HEK293T (cell line): Measurements from ENCODE around the gene TUSC2.
"Not testable (repeated sequence)": the region's sequence is repeated elsewhere in the genome, so short reads cannot be mapped to it uniquely, and the experiment has no call there.

Experiments
- CTCF ChIA-PET: fragments of 350-600 bp; formaldehyde crosslinking; extraction: SDS; loops from one replicate; lab custom pipeline; 2021; ENCODE audit warnings: antibody characterized with exemption, inconsistent platforms; lab: Yijun Ruan, JAX
- POLR2A ChIA-PET: fragments of 350-600 bp; formaldehyde crosslinking; extraction: SDS; loops from one replicate; lab custom pipeline; 2020; ENCODE audit warnings: antibody characterized with exemption, inconsistent platforms; lab: Yijun Ruan, JAX
- DNase-seq: peaks from one replicate; pipeline ENCODE4 v3.0.0; 2012; ENCODE audit warnings: mixed read lengths; ENCODE audit errors: extremely low spot score
- ARNT ChIP-seq: fragments of 450-650 bp; IDR thresholded peaks from 2 replicates; pipeline ENCODE4 v1.6.1; 2017; ENCODE audit warnings: mild to moderate bottlenecking
- BHLHE40 ChIP-seq: fragments of 450-650 bp; IDR thresholded peaks from 2 replicates; pipeline ENCODE4 v1.6.1; 2016; ENCODE audit warnings: mild to moderate bottlenecking, moderate library complexity, borderline replicate concordance
- CTBP1 ChIP-seq: fragments of 450-650 bp; IDR thresholded peaks from 2 replicates; pipeline ENCODE4 v1.6.1; 2016; ENCODE audit warnings: borderline replicate concordance
- ELF4 ChIP-seq: fragments of 450-650 bp; IDR thresholded peaks from 2 replicates; pipeline ENCODE4 v1.6.1; 2017; ENCODE audit warnings: antibody characterized with exemption
- FOXA1 ChIP-seq: fragments of 450-650 bp; IDR thresholded peaks from 2 replicates; pipeline ENCODE4 v1.6.1; 2016; ENCODE audit warnings: mild to moderate bottlenecking
- FOXK2 ChIP-seq: fragments of 450-650 bp; IDR thresholded peaks from 2 replicates; pipeline ENCODE4 v1.6.1; 2016; ENCODE audit warnings: mild to moderate bottlenecking
- FOXM1 ChIP-seq: fragments of 450-650 bp; IDR thresholded peaks from 2 replicates; pipeline ENCODE4 v1.6.1; 2017; ENCODE audit warnings: mild to moderate bottlenecking, borderline replicate concordance
- HDGF ChIP-seq: fragments of 450-650 bp; IDR thresholded peaks from 2 replicates; pipeline ENCODE4 v1.6.1; 2017; ENCODE audit warnings: antibody characterized with exemption, borderline replicate concordance
- L3MBTL2 ChIP-seq: fragments of 450-650 bp; conservative IDR thresholded peaks from 2 replicates; pipeline ENCODE4 v1.6.1; 2016; ENCODE audit warnings: mild to moderate bottlenecking
- LEF1 ChIP-seq: fragments of 450-650 bp; IDR thresholded peaks from 2 replicates; pipeline ENCODE4 v1.6.1; 2017; ENCODE audit warnings: mild to moderate bottlenecking, borderline replicate concordance
- NFRKB ChIP-seq: fragments of 450-650 bp; IDR thresholded peaks from 2 replicates; pipeline ENCODE4 v1.6.1; 2016; ENCODE audit warnings: mild to moderate bottlenecking, moderate library complexity
- SP1 ChIP-seq: fragments of 450-650 bp; IDR thresholded peaks from 2 replicates; pipeline ENCODE4 v1.6.1; 2017
- SUZ12 ChIP-seq: fragments of 450-650 bp; IDR thresholded peaks from 2 replicates; pipeline ENCODE4 v1.6.1; 2016; ENCODE audit warnings: mild to moderate bottlenecking
- TARDBP ChIP-seq: fragments of 450-650 bp; IDR thresholded peaks from 2 replicates; pipeline ENCODE4 v1.6.1; 2016
- ZNF384 ChIP-seq: fragments of 450-650 bp; IDR thresholded peaks from 2 replicates; pipeline ENCODE4 v1.6.1; 2016
- TF ChIP-seq, protein P1 (sequence below): fragments of 450-650 bp; IDR thresholded peaks from 2 replicates; pipeline ENCODE4 v1.6.1; 2016

TUSC2 gene

DNA sequence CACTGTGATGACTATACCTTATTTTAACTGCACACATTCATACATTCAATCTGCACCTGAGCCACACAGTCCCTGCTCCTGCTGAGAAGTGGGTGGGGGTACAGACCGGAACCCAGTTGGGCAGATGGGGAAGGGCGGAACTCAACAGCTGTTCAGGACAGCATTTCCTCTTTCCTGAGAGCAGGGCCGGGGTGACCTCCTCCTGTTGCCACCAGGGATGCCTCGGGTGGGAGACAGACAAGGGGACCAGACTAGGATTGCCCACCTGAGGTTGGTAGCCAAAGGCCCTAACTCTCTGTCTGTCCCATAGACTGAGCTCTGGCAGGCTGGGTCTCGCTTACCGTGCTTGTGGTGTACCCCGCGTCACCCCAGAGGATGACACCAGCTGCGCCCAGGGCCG, 9.4 kb downstream of the TUSC2 start:
- no peak for TF ChIP-seq TARDBP
- no peak for TF ChIP-seq L3MBTL2
- TF ChIP-seq, protein P1, sequence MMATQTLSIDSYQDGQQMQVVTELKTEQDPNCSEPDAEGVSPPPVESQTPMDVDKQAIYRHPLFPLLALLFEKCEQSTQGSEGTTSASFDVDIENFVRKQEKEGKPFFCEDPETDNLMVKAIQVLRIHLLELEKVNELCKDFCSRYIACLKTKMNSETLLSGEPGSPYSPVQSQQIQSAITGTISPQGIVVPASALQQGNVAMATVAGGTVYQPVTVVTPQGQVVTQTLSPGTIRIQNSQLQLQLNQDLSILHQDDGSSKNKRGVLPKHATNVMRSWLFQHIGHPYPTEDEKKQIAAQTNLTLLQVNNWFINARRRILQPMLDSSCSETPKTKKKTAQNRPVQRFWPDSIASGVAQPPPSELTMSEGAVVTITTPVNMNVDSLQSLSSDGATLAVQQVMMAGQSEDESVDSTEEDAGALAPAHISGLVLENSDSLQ = no peak
- TF ChIP-seq FOXK2 = no peak
- no peak for TF ChIP-seq SP1
- no peak for TF ChIP-seq FOXM1
- no peak for TF ChIP-seq HDGF
- no peak for TF ChIP-seq FOXA1
- TF ChIP-seq BHLHE40 = no peak
- TF ChIP-seq ARNT = no peak
- ChIA-PET CTCF (no interaction called here), POLR2A (interaction anchor here (1.2 to 2.1 kb wide), 4 partner anchors 9 to 27 kb away, joined by 3 to 12 read pairs (median 6); partner anchors contain the start of genes HYAL3, IFRD2, NAA80 and TUSC2)
- DNase-seq = no peak

DNA sequence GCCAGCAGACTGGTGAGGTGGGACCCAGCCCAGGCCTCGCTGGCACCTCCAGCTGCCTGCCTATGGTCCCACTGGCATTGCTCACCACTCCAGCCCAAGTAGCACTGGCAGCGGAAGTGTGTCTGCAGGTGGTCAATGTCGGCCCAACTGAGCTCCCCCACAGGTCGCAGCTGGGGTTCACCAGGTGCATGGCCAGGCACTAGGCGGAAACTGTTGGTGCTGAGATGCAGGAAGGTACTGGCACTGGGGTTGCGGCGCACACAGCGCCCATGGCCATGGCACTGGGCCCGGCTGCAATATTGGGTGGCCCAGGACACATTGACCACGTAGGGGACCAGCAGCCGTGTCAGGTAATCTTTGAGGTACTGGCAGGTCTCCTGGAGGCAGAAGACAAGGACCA, 9.9 kb downstream of the TUSC2 start:
- TF ChIP-seq ZNF384 (no peak), CTBP1 (no peak)
- ChIA-PET POLR2A (interaction anchor here (1.3 to 2.1 kb wide), 4 partner anchors 10 to 26 kb away, joined by 3 to 12 read pairs (median 6); partner anchors contain the start of genes HYAL3, IFRD2, NAA80 and TUSC2), CTCF (no interaction called here)

DNA sequence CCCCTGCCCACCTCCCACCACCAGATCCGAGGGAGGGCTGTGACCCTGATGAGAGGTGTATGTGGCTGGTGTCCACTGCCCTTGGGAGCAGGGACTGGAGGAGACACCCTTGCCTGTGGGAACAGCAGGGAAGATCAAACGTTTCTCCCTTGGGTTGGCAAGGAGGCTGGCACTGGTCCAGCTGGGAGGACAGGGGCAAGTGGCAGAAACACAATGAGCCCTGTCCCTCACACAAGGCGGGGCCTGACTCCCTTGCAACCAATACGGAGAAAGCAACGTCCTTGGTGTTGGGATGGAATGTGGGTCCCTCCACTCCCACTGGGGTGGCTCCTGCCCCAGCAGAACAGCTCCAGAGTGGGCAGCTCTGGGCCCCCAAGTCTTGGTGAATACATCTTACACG, 10.7 kb downstream of the TUSC2 start:
- ChIA-PET CTCF (no interaction called here), POLR2A (interaction anchor here (0.7 to 2.1 kb wide), 5 partner anchors 11 to 25 kb away, joined by 3 to 12 read pairs (median 4); partner anchors contain the start of genes HYAL3, IFRD2, NAA80 and TUSC2)
- DNase-seq = no peak
- TF ChIP-seq BHLHE40 (no peak), SUZ12 (no peak), CTBP1 (no peak), L3MBTL2 (no peak), HDGF (no peak), FOXK2 (no peak), ARNT (no peak), ELF4 (no peak), ZNF384 (no peak), FOXA1 (no peak), SP1 (no peak), FOXM1 (no peak), LEF1 (no peak), NFRKB (no peak), TARDBP (no peak)
- TF ChIP-seq, protein P1 = no peak

More for the DNA sequence above, 9.9 kb downstream of the TUSC2 start:
- DNase-seq = no peak

DNA sequence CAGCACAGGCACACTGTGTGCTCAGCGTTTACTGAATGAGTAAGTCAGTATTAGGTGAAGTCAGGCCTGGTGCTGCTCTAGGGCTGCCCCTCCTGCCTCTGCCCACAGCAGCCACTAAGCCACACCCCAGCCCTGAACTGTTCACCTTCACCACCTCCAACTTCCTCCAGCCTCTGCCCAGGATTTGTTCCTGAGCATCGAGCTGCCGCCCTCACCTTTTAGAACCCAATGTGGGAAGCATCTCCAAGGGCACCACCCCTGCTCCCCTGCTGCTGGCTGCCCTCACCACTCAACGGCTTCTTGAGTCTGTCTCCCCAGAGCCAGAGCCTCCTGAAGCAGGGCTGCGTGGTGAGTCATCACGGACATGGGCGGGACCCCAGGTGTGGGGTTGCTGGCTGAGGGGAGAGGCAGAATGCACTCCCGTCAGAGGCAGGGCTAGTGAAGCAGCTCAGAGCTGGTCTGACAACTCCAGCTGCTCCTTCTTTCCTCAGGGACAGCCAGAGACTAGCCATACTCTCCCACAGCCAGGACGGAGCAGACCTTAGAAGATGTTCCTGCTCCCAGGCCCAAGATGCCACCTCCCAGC, 11.3 kb downstream of the TUSC2 start:
- DNase-seq = no peak
- POLR2A ChIA-PET = interaction anchor here (0.7 to 2.1 kb wide), 3 partner anchors 12 to 25 kb away, joined by 3 to 7 read pairs (median 4); partner anchors contain the start of genes HYAL3, IFRD2, NAA80 and TUSC2

DNA sequence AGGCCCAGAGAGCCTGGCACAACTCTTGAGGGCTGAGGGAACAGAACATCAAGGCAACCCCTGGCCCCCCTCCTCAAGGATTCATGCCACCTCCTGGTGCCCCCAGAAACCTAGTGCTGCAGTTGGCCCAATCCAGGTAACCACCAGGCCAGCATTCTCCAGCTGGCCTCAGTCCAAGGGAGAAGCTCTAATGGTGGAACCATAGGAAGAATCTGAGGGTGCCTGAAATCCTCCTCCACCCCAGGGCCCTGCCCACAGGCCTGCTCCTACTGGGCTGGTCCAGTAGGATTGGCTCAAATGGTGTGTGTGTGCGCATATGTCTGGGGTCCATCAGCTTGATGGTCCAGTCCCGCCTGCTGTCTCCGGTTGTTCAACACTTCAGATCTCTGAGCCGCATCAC, 13.2 kb downstream of the TUSC2 start:
- no peak for DNase-seq
- POLR2A ChIA-PET = interaction anchor here (0.9 to 2.5 kb wide), 3 partner anchors 13 to 36 kb away, joined by 3 to 8 read pairs (median 5); partner anchors contain the start of genes CYB561D2, NPRL2 and TUSC2
- CTCF ChIA-PET = interaction anchor here (0.6 to 2.6 kb wide), 2 partner anchors 9 to 308 kb away, joined by 4 to 7 read pairs; no protein-coding TSS in a partner anchor
- TF ChIP-seq LEF1 = no peak
- TF ChIP-seq NFRKB = no peak
- TF ChIP-seq ZNF384 = no peak

More for the DNA sequence above, 11.3 kb downstream of the TUSC2 start:
- TF ChIP-seq FOXM1 (no peak), LEF1 (no peak), ZNF384 (no peak), FOXK2 (no peak), L3MBTL2 (no peak), SUZ12 (no peak), FOXA1 (no peak), HDGF (no peak), BHLHE40 (no peak), TARDBP (no peak), CTBP1 (no peak), ARNT (no peak), ELF4 (no peak), SP1 (no peak), NFRKB (no peak)
- TF ChIP-seq, protein P1 = no peak
- CTCF ChIA-PET = no interaction called here

DNA sequence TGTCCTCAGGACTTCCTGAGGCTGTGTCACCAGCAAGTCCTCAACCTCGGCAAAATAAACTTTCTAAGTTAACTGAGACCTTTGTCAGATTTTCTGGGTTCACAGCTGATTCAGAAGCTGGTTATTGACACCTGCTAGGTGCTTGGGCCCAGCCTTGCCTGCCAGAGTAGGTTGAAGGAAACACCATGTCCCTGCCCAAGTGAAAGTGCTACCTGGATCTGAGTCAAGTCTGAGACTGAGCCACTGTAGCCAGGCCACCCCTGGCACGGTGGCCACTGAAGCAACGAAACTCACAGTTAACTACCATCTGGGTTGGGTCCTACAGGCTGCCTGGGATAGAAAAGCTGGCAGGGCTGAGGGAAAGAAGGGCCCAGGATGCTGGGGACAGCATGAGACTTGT, 13.7 kb downstream of the TUSC2 start:
- no peak for TF ChIP-seq ARNT
- TF ChIP-seq ELF4 = no peak
- TF ChIP-seq L3MBTL2 = no peak
- no peak for TF ChIP-seq HDGF
- TF ChIP-seq, protein P1 = no peak
- TF ChIP-seq FOXA1 = no peak
- no peak for TF ChIP-seq LEF1
- no peak for TF ChIP-seq SUZ12
- TF ChIP-seq SP1 = no peak
- TF ChIP-seq CTBP1 = no peak
- no peak for TF ChIP-seq FOXK2
- no peak for TF ChIP-seq ZNF384
- no peak for DNase-seq
- POLR2A ChIA-PET = interaction anchor here (1.5 to 2.5 kb wide), 2 partner anchors 14 to 23 kb away, joined by 5 to 8 read pairs; partner anchors contain the start of gene TUSC2
- CTCF ChIA-PET = interaction anchor here (0.6 to 2.6 kb wide), 2 partner anchors 10 to 308 kb away, joined by 4 to 7 read pairs; no protein-coding TSS in a partner anchor

DNA sequence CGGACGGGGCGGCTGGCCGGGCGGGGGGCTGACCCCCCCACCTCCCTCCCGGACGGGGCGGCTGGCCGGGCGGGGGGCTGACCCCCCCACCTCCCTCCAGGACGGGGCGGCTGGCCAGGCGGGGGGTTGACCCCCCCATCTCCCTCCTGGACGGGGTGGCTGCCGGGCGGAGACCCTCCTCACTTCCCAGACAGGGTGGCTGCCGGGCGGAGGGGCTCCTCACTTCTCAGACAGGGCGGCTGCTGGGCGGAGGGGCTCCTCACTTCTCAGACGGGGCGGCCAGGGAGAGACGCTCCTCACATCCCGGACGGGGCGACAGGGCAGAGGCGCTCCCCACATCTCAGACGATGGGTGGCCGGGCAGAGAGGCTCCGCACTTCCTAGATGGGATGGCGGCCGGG, 16.0 kb downstream of the TUSC2 start:
- CTCF ChIA-PET, DNase-seq, POLR2A ChIA-PET: not testable (repeated sequence)
